GM21515 (cell line): ENCODE measurements around the gene UGT1A6.

Source experiments
- ATAC-seq: cut with Tn5 transposase; IDR thresholded peaks from one replicate; pipeline ENCODE4 v1.9.1; 2021; ENCODE audit not compliant: unreplicated experiment

Gene UGT1A6

DNA sequence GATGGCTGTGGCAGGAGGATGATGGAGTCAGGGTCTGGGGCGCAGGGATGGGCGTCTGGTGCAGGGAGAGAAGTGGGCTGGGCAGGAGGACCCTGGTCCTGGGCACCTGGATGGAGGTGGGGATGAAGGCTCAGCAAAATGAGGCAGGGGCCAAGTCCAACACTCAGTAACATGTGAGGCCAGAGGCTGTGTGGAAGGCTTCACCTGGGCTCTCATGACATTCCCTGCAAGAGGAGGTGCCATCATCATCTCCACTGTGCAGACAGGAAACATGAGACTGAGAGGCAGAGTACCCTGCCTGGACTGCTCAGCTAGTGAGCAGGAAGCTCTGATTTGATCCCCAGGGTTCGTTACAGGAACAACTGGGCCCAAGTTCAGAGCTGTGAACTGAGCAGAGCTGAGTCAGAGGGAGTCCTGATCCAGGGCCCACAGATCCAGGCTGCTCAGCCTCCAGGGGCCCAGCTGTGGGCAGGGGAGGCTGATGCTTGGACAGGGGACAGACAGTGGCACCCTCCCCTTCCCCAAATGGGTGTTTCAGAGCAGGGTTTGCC lies 124.7 kb downstream of the UGT1A6 start:
- ATAC-seq = no peak

- no peak for ATAC-seq
Observed at GRCh38 chr2:233817995-233818638, 125.4 kb downstream of the UGT1A6 start.

DNA sequence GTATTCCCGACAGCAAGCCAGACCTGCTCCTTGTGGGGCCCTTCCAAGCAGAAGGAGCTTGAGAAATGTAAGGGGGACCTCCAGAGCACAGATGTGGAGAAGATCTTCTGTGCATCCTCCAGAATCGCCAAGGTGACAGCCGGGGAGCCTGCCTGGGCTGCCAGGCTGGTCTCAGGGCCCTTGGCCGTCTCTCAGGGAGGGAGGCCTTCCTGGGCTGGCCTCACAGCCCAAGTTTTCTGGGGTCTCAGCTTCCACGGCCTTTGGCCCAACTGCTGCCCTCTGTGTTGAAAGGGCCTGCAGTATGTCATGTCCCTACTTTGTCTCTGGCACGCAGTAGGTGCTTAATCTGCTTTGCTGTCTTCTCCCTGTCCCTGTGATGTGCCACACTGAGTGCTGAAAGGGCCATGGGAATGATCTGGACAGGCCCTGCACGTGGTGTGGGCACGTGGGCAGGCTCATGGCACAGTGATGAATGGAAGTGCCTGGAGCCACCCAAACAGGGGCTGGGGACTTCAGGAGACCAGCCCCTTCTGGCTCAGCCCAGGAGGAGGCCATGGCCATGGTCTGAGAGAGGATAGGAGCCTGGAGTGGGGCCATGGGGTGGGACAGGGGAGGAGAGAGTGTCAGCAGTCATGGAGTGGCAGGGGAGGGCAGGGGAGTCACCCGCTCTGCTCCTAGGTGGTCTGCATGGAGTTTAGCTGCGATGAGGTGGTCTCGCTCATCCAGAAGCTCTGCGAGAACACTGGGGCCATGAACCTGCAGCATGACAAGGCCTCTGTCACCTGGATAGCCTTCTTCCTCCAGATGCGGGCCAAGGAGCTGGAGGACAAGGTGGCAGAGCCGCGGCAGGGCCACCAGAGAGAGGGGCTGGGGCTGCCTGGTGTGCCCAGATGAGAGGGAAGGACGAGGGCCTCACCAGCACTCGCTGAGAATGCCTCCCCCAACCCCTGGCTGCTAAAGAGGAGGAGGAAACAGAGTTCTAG lies 126.2 kb downstream of the UGT1A6 start:
- ATAC-seq = no peak

- ATAC-seq = no peak
Observed at GRCh38 chr2:233819884-233820773, 127.4 kb downstream of the UGT1A6 start.

DNA sequence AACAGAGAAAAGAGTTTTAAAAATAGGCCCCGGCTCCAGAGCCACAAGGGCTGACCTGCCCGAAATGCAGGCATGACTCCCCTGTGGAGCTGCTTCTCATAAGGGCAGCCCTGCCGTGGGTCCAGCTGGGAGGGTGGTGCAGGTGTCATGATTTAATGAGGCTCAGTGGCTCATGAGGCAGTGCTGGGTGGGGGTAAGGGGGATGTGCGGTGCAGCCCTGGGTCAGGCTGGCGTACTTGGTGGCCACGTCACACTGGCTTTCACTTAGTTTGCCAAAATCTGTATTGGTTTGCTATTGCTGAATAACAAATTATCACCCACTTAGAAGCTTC lies 128.1 kb downstream of the UGT1A6 start:
- ATAC-seq = no peak

GRCh38 chr2:233821196-233821595 lies 128.5 kb downstream of the UGT1A6 start:
- ATAC-seq = no peak

DNA sequence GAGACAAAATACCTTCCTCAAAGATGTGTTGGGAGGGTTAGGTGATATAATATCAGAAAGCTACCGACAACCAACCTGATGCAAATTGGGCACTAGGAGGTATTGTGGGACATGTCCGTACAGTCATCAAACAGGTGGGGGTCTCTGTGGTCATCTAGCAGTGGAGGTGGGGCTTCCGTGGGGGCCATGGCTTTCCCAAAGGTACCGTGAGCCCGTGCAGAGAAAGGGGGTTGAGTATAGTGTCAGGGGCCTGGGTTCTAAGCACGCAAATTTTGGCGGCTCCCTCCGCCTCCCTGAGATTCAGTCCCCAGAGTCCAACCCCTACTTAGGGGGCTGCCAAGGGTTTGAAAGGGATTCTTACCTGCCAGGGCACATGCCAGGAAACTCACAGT lies 129.0 kb downstream of the UGT1A6 start:
- no peak for ATAC-seq

DNA sequence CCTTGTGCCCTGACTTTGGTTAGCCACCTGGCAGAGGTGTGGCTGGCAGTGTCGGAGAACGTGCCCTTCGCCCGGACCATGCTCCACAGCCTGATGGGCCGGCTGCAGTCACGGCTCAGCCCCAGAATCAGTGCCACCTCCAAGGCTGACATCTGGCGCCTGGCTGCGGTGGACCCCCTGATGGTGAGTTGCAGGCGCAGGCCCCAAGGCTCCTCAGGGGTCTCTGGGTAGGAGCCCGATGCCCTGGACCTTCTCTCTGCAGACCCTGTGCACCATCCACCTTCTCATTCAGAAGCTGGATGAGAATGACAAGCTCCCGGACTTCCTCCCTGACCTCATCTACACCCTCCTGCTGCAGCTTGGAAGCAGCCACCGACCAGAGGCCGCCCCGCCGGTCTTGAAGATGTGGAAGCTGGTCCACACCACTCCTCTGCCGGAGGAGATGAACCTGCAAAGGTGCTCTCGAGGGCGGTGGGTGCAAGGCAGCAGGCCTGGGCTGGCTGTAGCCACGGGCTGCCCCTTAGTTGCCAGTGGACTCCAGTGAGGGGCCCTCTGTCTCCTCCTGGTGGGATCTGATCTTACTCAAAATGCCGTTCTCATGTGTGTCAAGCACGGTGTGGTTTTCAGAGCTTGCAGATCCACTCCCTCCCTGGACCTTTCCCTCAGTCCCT lies 129.5 kb downstream of the UGT1A6 start:
- no peak for ATAC-seq
